ENCODE measurements around the gene CPLANE2.

CPLANE2 gene

GRCh38 chr1:16187748-16188401 is 49.1 kb downstream of the CPLANE2 start:
- DNase-seq: peak; percentile 60

GRCh38 chr1:16186655-16187235 is 50.2 kb downstream of the CPLANE2 start:
- no peak for DNase-seq

GRCh38 chr1:16184557-16185303 is 52.3 kb downstream of the CPLANE2 start:
- no peak for DNase-seq

- DNase-seq: no peak
These were observed 53.0 kb downstream of the CPLANE2 start for GRCh38 chr1:16183765-16184556.

- DNase-seq: no peak
These were observed 53.8 kb downstream of the CPLANE2 start for GRCh38 chr1:16183179-16183578.

- no peak for DNase-seq
These were observed 54.9 kb downstream of the CPLANE2 start for GRCh38 chr1:16181887-16182719.

Measured in activated effector memory CD4-positive, alpha-beta T cell treated with Interleukin-2 at 50 U/mL for 16 hours (primary cell).